Stomach (tissue), 4 donors: ENCODE data around the gene MRPL40.

ENCODE experiments used
- CTCF ChIP-seq, 7 experiments: fragments of 450-650 bp in 4 of 7; fragments of 200-600 bp in 3 of 7; sonication (generic) in 3 of 7; IDR thresholded peaks; one replicate each; pipeline ENCODE4 v1.5.1; 2016 to 2019; ENCODE audit warnings: antibody characterized with exemption in 7 of 7, control low read depth in 2 of 7, mild to moderate bottlenecking in 1 of 7
- POLR2A ChIP-seq, 4 donors: fragments of 450-650 bp; IDR thresholded peaks; one replicate each; pipeline ENCODE4 v1.6.1; 2016; ENCODE audit warnings: antibody characterized with exemption in 4 of 4, control low read depth in 2 of 4, mild to moderate bottlenecking in 1 of 4, moderate library complexity in 1 of 4

- no peak for TF ChIP-seq CTCF (IDR thresholded peaks at IDR 0.05)
- TF ChIP-seq POLR2A (IDR thresholded peaks at IDR 0.05), result no peak
Observed at GRCh38 chr22:19480173-19480568, 47.8 kb downstream of the MRPL40 start.
